GM13977 (cell line): ENCODE results near the gene STOML1.

Experiments
- DNase-seq: peaks from one replicate; pipeline ENCODE4 v3.0.0; 2012; ENCODE audit warnings: low spot score
- CTCF ChIP-seq: IDR thresholded peaks from 2 replicates; pipeline ENCODE4 v1.5.1; 2012; ENCODE audit warnings: mild to moderate bottlenecking, control low read depth; ENCODE audit not compliant: insufficient read depth; ENCODE audit errors: extremely low read depth, missing control alignments
- in situ Hi-C: fragments of 300-500 bp; cut with MboI; formaldehyde crosslinking; loops from one replicate; pipeline ENCODE4 v1.12.0; 2022; ENCODE audit warnings: low sequenced_read_pairs, low pct_unique_long_range_greater_than_20kb, mixed read lengths, inconsistent platforms; ENCODE audit not compliant: unreplicated experiment

Gene STOML1

GRCh38 chr15:73972984-73973682, 19.0 kb downstream of the STOML1 start:
- DNase-seq, result peak; percentile 84
- peak; percentile 88 for TF ChIP-seq CTCF
- in situ Hi-C loops, result no loop called here

GRCh38 chr15:73969151-73969759, 22.8 kb downstream of the STOML1 start:
- in situ Hi-C loops, result no loop called here
- DNase-seq, result no peak
- no peak for TF ChIP-seq CTCF

GRCh38 chr15:73968461-73968860, 23.6 kb downstream of the STOML1 start:
- no peak for TF ChIP-seq CTCF
- no peak for DNase-seq

GRCh38 chr15:73965758-73966113, 26.4 kb downstream of the STOML1 start:
- TF ChIP-seq CTCF, result no peak
- in situ Hi-C loops, result no loop called here
- peak; percentile 76 for DNase-seq

More at GRCh38 chr15:73968461-73968860, 23.6 kb downstream of the STOML1 start:
- in situ Hi-C loops, result no loop called here

- TF ChIP-seq CTCF, result no peak
- no peak for DNase-seq
- in situ Hi-C loops, result no loop called here
Measured at GRCh38 chr15:73965094-73965757, 26.9 kb downstream of the STOML1 start.

GRCh38 chr15:73964736-73965093, 27.4 kb downstream of the STOML1 start:
- TF ChIP-seq CTCF, result peak; percentile 97
- in situ Hi-C loops, result no loop called here
- DNase-seq, result peak; percentile 82
